Measurements from ENCODE around the gene SLC1A3.

SLC1A3 gene

GRCh38 chr5:36712706-36713105 is 106.3 kb downstream of the SLC1A3 start:
- DNase-seq: no peak

- DNase-seq: no peak
Observed at GRCh38 chr5:36713541-36713940, 107.1 kb downstream of the SLC1A3 start.

GRCh38 chr5:36717131-36717695 is 110.8 kb downstream of the SLC1A3 start:
- no peak for DNase-seq

- DNase-seq: no peak
Observed at GRCh38 chr5:36719282-36719681, 112.9 kb downstream of the SLC1A3 start.

GRCh38 chr5:36720688-36721087 is 114.3 kb downstream of the SLC1A3 start:
- no peak for DNase-seq

- DNase-seq: no peak
Observed at GRCh38 chr5:36721664-36722235, 115.3 kb downstream of the SLC1A3 start.

- no peak for DNase-seq
Observed at GRCh38 chr5:36722900-36723299, 116.5 kb downstream of the SLC1A3 start.

GRCh38 chr5:36723912-36724311 is 117.5 kb downstream of the SLC1A3 start:
- DNase-seq: no peak

GRCh38 chr5:36724467-36725332 is 118.3 kb downstream of the SLC1A3 start:
- peak in 25 of 56 donors; percentile 0 to 73 (median 19) for DNase-seq

GRCh38 chr5:36726317-36726716 is 119.9 kb downstream of the SLC1A3 start:
- DNase-seq: no peak

- no peak for DNase-seq
Observed at GRCh38 chr5:36726767-36727166, 120.4 kb downstream of the SLC1A3 start.

GRCh38 chr5:36728697-36729543 is 122.5 kb downstream of the SLC1A3 start:
- peak in 4 of 56 donors; percentile 0 to 49 (median 14) for DNase-seq

GRCh38 chr5:36730537-36731216 is 124.3 kb downstream of the SLC1A3 start:
- no peak for DNase-seq

GRCh38 chr5:36733183-36733582 is 126.8 kb downstream of the SLC1A3 start:
- no peak for DNase-seq

- DNase-seq: peak in 1 of 56 donors; percentile 3
Observed at GRCh38 chr5:36734422-36734821, 128.0 kb downstream of the SLC1A3 start.

- DNase-seq: no peak
Observed at GRCh38 chr5:36735891-36736290, 129.5 kb downstream of the SLC1A3 start.

Data from amygdala (tissue), 56 donors.